IMR-90 (cell line): ENCODE measurements around the gene ADCK1. TPM values are rescaled to one million over a fixed set of nuclear protein-coding genes. Genes with fewer than 3 reads are reported as not detected.

Source experiments
- ATAC-seq: fragments of 200-7000 bp; cut with Tn5 transposase; 2 replicates; pipeline ENCODE4 v1.9.1; 2020; ENCODE audit warnings: low read depth, mild to moderate bottlenecking, moderate library complexity
- BruUV-seq: library from RNA; stranded (reverse); fragments of 400-500 nt; replicated peaks from 2 replicates; lab custom pipeline; 2021; lab: Mats Ljungman, UMichigan
- CTCF ChIA-PET: fragments of 300-600 bp; formaldehyde crosslinking; extraction: SDS; loops from one replicate; lab custom pipeline; 2021; ENCODE audit warnings: antibody characterized with exemption; lab: Yijun Ruan, JAX
- POLR2A ChIA-PET: fragments of 300-600 bp; sonication (Branson Sonifier 250); formaldehyde crosslinking; loops from one replicate; lab custom pipeline; 2022; ENCODE audit warnings: antibody characterized with exemption; ENCODE audit not compliant: unreplicated experiment; lab: Charles Lee
- DNase-seq: peaks from one replicate; pipeline ENCODE4 v3.0.0; 2013
- H2AFZ ChIP-seq: replicated peaks from 2 replicates; pipeline ENCODE3; 2013; ENCODE audit warnings: low read length, mild to moderate bottlenecking; ENCODE audit not compliant: poor library complexity
- H2AK5ac ChIP-seq: 2 replicates; pipeline ENCODE4 v1.6.1; 2013; ENCODE audit warnings: low read depth, low read length, inconsistent platforms
- H2AK9ac ChIP-seq: replicated peaks from 2 replicates; pipeline ENCODE3; 2013; ENCODE audit warnings: mild to moderate bottlenecking, low read depth, low read length, moderate library complexity; ENCODE audit not compliant: poor library complexity
- H2BK120ac ChIP-seq: 2 replicates; pipeline ENCODE4 v1.6.1; 2013; ENCODE audit warnings: low read depth, low read length, inconsistent platforms
- H2BK15ac ChIP-seq: 3 replicates; pipeline ENCODE4 v1.6.1; 2013; ENCODE audit warnings: low read depth, low read length, inconsistent platforms
- H2BK20ac ChIP-seq: 2 replicates; pipeline ENCODE4 v1.6.1; 2013; ENCODE audit warnings: low read depth, mild to moderate bottlenecking, inconsistent platforms, low read length, moderate library complexity
- H2BK5ac ChIP-seq: 2 replicates; pipeline ENCODE4 v1.6.1; 2013; ENCODE audit warnings: mild to moderate bottlenecking, low read depth, low read length, inconsistent platforms; ENCODE audit not compliant: poor library complexity, severe bottlenecking
- H3K14ac ChIP-seq: replicated peaks from 2 replicates; pipeline ENCODE4 v1.6.1; 2013; ENCODE audit warnings: low read depth, low read length, inconsistent platforms
- H3K18ac ChIP-seq: 2 replicates; pipeline ENCODE4 v1.6.1; 2013; ENCODE audit warnings: low read depth, low read length, control low read depth
- H3K23ac ChIP-seq: 2 replicates; pipeline ENCODE4 v1.6.1; 2013; ENCODE audit warnings: low read depth, low read length, inconsistent platforms
- H3K27ac ChIP-seq: 2 replicates; pipeline ENCODE4 v1.5.1; 2013; ENCODE audit warnings: mild to moderate bottlenecking, control low read depth, low read length; ENCODE audit not compliant: insufficient read depth
- H3K27me3 ChIP-seq: 2 replicates; pipeline ENCODE4 v1.6.1; 2013; ENCODE audit warnings: low read length; ENCODE audit not compliant: control insufficient read depth, insufficient read depth
- H3K36me3 ChIP-seq: 2 replicates; pipeline ENCODE4 v1.6.1; 2013; ENCODE audit warnings: low read length, mixed read lengths; ENCODE audit not compliant: control insufficient read depth, insufficient read depth
- H3K4ac ChIP-seq: 2 replicates; pipeline ENCODE4 v1.6.1; 2013; ENCODE audit warnings: low read depth, low read length, inconsistent platforms
- H3K4me1 ChIP-seq: 2 replicates; pipeline ENCODE4 v1.6.1; 2013; ENCODE audit warnings: low read length, mixed read lengths; ENCODE audit not compliant: control insufficient read depth, insufficient read depth
- H3K4me2 ChIP-seq: 2 replicates; pipeline ENCODE4 v1.6.1; 2013; ENCODE audit warnings: low read depth, mild to moderate bottlenecking, control low read depth, low read length, moderate library complexity
- H3K4me3 ChIP-seq: 2 replicates; pipeline ENCODE4 v1.5.1; 2013; ENCODE audit warnings: low read depth, mild to moderate bottlenecking, control low read depth, low read length, moderate library complexity; ENCODE audit not compliant: insufficient read depth
- H3K56ac ChIP-seq: 2 replicates; pipeline ENCODE4 v1.6.1; 2013; ENCODE audit warnings: low read length, inconsistent platforms; ENCODE audit not compliant: insufficient read depth; ENCODE audit errors: extremely low read depth
- H3K79me1 ChIP-seq, 2 experiments: 2 replicates each; pipeline ENCODE4 v1.6.1; 2013; ENCODE audit warnings: low read length in 2 of 2, inconsistent platforms in 1 of 2, low read depth in 1 of 2
- H3K9ac ChIP-seq: 2 replicates; pipeline ENCODE4 v1.6.1; 2013; ENCODE audit warnings: low read depth, low read length, control low read depth
- H3K9me1 ChIP-seq: 2 replicates; pipeline ENCODE4 v1.6.1; 2013; ENCODE audit warnings: low read length, inconsistent platforms; ENCODE audit not compliant: insufficient read depth
- H3K9me3 ChIP-seq: 2 replicates; pipeline ENCODE4 v1.6.1; 2013; ENCODE audit warnings: low read length; ENCODE audit not compliant: control insufficient read depth, insufficient read depth
- H4K20me1 ChIP-seq: 2 replicates; pipeline ENCODE4 v1.6.1; 2013; ENCODE audit warnings: low read length, inconsistent platforms; ENCODE audit not compliant: insufficient read depth
- H4K5ac ChIP-seq: 2 replicates; pipeline ENCODE4 v1.6.1; 2013; ENCODE audit warnings: mild to moderate bottlenecking, low read depth, low read length, control low read depth
- H4K8ac ChIP-seq, 2 experiments: 2 replicates each; pipeline ENCODE4 v1.6.1; 2013; ENCODE audit warnings: low read depth in 2 of 2, low read length in 2 of 2, control low read depth in 1 of 2, inconsistent platforms in 1 of 2
- H4K91ac ChIP-seq: 2 replicates; pipeline ENCODE4 v1.6.1; 2013; ENCODE audit warnings: low read depth, low read length, inconsistent platforms; ENCODE audit not compliant: insufficient read depth
- BHLHE40 ChIP-seq: fragments of 150-350 bp; IDR thresholded peaks from 2 replicates; pipeline ENCODE4 v1.6.1; 2016; ENCODE audit warnings: mild to moderate bottlenecking, low read depth, low read length
- MAFK ChIP-seq: IDR thresholded peaks from 2 replicates; pipeline ENCODE4 v1.6.1; 2012; ENCODE audit warnings: low read depth, low read length, improper control_type of control experiment
- NFE2L2 ChIP-seq: fragments of 150-350 bp; IDR thresholded peaks from 2 replicates; pipeline ENCODE4 v1.6.1; 2016; ENCODE audit warnings: low read depth, mild to moderate bottlenecking, low read length
- RAD21 ChIP-seq: IDR thresholded peaks from 2 replicates; pipeline ENCODE4 v1.6.1; 2012; ENCODE audit warnings: low read length, improper control_type of control experiment
- RCOR1 ChIP-seq: IDR thresholded peaks from 2 replicates; pipeline ENCODE4 v1.6.1; 2012; ENCODE audit warnings: mild to moderate bottlenecking, low read length, improper control_type of control experiment; ENCODE audit not compliant: insufficient replicate concordance
- WGBS, 2 experiments: methylation state at CpG; one replicate each; pipeline versions ENCODE4 v1.1.5 to v1.1.7; 2013; ENCODE audit warnings: missing lambda C conversion rate in 2 of 2; ENCODE audit not compliant: insufficient read length in 1 of 2; ENCODE audit errors: extremely low coverage in 2 of 2; 5-methylcytosine and 5-hydroxymethylcytosine counted together
- dilution Hi-C: fragments of 300-500 bp; cut with HindIII; formaldehyde crosslinking; loops from one replicate; pipeline ENCODE4 v1.14.3; 2018; ENCODE audit warnings: low sequenced_read_pairs; ENCODE audit not compliant: unreplicated experiment
- in situ Hi-C: fragments of 300-500 bp; cut with MboI; formaldehyde crosslinking; loops from 3 replicates; pipeline ENCODE4 v1.14.3; 2019; ENCODE audit warnings: low sequenced_read_pairs, inconsistent platforms, mixed read lengths
- intact Hi-C: fragments of 100-400 bp; cut with micrococcal nuclease; formaldehyde crosslinking; loops from 2 replicates; pipeline ENCODE4 v1.10.0; 2022
- polyA plus RNA-seq, 3 experiments: library from polyadenylated mRNA; depleted of rRNA; stranded (reverse); fragments of >200 nt; gene quantifications; 2 replicates each; pipeline ENCODE4 v1.2.3, GENCODE V29; 2012; ENCODE audit warnings: low replicate concordance in 1 of 3
- total RNA-seq: library from RNA; depleted of rRNA; stranded (reverse); fragments of >200 nt; gene quantifications from 2 replicates; pipeline ENCODE4 v1.2.3, GENCODE V29; 2012
- TF ChIP-seq, protein P1 (sequence below): conservative IDR thresholded peaks from 2 replicates; pipeline ENCODE4 v1.5.1; 2012; ENCODE audit warnings: mild to moderate bottlenecking, low read depth, low read length, improper control_type of control experiment

The ADCK1 gene
- total and polyA plus RNA-seq, 2 of the 4 experiments (the other 2 are of a cell fraction): 1.6 to 4.6 TPM

DNA sequence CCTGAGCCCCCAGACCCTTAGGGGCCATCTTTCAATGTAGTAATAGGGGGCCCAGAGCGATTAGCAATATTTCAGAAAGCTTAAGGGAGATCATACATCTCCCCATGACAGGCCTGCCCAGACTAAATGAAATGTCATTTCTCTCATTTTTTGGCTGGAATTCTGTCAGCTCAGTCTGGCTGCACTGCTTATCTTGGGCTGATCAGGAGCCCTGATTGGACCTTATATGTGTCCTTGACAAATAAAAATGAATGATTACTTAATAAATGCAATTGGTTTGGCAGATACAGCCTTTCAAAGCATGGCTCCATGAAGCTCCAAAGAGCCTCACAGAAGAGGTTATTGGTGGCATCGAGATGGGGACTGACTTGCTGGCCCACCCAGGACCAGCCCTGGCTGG is 121.9 kb downstream of the ADCK1 start:
- POLR2A ChIA-PET: no interaction called here
- H2AK9ac ChIP-seq: no peak overlapping the region

More for the DNA sequence above, 121.9 kb downstream of the ADCK1 start:
- Histone ChIP-seq H4K8ac (no peak overlapping the region), H3K9ac (no peak overlapping the region), H3K79me1 (no peaks in the 10 kb centered on the region), H2BK5ac (no peak overlapping the region), H3K36me3 (no peaks in the 10 kb centered on the region), H3K4ac (no peak overlapping the region), H4K91ac (no peak overlapping the region), H3K4me1 (no peaks in the 10 kb centered on the region), H4K5ac (no peak overlapping the region), H3K9me3 (no peaks in the 10 kb centered on the region), H3K23ac (no peak overlapping the region), H3K4me3 (no peak overlapping the region), H2AK5ac (no peak overlapping the region), H2BK15ac (no peak overlapping the region), H3K27me3 (no peaks in the 10 kb centered on the region), H3K56ac (no peak overlapping the region), H4K20me1 (no peaks in the 10 kb centered on the region), H2AFZ (no peak overlapping the region), H3K4me2 (no peak overlapping the region), H3K18ac (no peak overlapping the region), H3K14ac (no peak overlapping the region), H2BK120ac (no peak overlapping the region), H3K27ac (no peak overlapping the region), H3K9me1 (no peaks in the 10 kb centered on the region), H2BK20ac (no peak overlapping the region)
- TF ChIP-seq, protein P1, sequence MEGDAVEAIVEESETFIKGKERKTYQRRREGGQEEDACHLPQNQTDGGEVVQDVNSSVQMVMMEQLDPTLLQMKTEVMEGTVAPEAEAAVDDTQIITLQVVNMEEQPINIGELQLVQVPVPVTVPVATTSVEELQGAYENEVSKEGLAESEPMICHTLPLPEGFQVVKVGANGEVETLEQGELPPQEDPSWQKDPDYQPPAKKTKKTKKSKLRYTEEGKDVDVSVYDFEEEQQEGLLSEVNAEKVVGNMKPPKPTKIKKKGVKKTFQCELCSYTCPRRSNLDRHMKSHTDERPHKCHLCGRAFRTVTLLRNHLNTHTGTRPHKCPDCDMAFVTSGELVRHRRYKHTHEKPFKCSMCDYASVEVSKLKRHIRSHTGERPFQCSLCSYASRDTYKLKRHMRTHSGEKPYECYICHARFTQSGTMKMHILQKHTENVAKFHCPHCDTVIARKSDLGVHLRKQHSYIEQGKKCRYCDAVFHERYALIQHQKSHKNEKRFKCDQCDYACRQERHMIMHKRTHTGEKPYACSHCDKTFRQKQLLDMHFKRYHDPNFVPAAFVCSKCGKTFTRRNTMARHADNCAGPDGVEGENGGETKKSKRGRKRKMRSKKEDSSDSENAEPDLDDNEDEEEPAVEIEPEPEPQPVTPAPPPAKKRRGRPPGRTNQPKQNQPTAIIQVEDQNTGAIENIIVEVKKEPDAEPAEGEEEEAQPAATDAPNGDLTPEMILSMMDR: no peak
- no peak for TF ChIP-seq RCOR1
- no peak for TF ChIP-seq NFE2L2
- TF ChIP-seq RAD21: no peak
- no peak for TF ChIP-seq BHLHE40
- TF ChIP-seq MAFK: no peak
- in situ Hi-C loops: no loop called here
- intact Hi-C loops: no loop called here
- no TSS peak for BruUV-seq
- dilution Hi-C loops: no loop called here
- WGBS, 2 experiments: no CpG with 5 or more reads among the region's 2 CpGs
- DNase-seq (no peak), ATAC-seq (no peak)
- CTCF ChIA-PET: no interaction called here
